Left lung (tissue), 10 donors: ENCODE results near the gene GJB3. TPM values are rescaled to one million over a fixed set of nuclear protein-coding genes. Genes with fewer than 3 reads are reported as not detected.
A peak's percentile ranks its signal among the peaks of the same experiment; 100 is the strongest.

ENCODE experiments used
- ATAC-seq: fragments of 200-7000 bp; cut with Tn5 transposase; one replicate; pipeline ENCODE4 v1.9.1; 2020; ENCODE audit warnings: moderate library complexity
- DNase-seq, 4 donors: peaks; one replicate each; pipeline ENCODE4 v3.0.0-alpha.2; 2013 to 2020
- H3K27ac ChIP-seq, 2 donors: fragments of 200-600 bp; sonication (generic) in 1 of 2; one replicate each; pipeline versions ENCODE4 v1.5.0 to v1.8.0; 2020 to 2021
- H3K27me3 ChIP-seq, 2 donors: fragments of 200-600 bp; sonication (generic) in 1 of 2; one replicate each; pipeline versions ENCODE4 v1.5.0 to v1.8.0; 2020 to 2021
- H3K36me3 ChIP-seq, 2 donors: fragments of 200-600 bp; sonication (generic) in 1 of 2; one replicate each; pipeline versions ENCODE4 v1.5.0 to v1.8.0; 2020 to 2021
- H3K4me1 ChIP-seq, 2 donors: fragments of 200-600 bp; one replicate each; pipeline ENCODE4 v1.8.0; 2021
- H3K4me3 ChIP-seq, 2 donors: fragments of 200-600 bp; sonication (generic) in 1 of 2; one replicate each; pipeline versions ENCODE4 v1.5.0 to v1.8.0; 2020 to 2021; ENCODE audit warnings: mild to moderate bottlenecking in 1 of 2
- H3K9me3 ChIP-seq, 2 donors: fragments of 200-600 bp; sonication (generic) in 1 of 2; one replicate each; pipeline versions ENCODE4 v1.5.0 to v1.8.0; 2020 to 2021
- CTCF ChIP-seq, 2 donors: fragments of 200-600 bp; sonication (generic) in 1 of 2; IDR thresholded peaks; one replicate each; pipeline versions ENCODE4 v1.5.0 to v1.8.0; 2021; ENCODE audit warnings: antibody characterized with exemption in 2 of 2
- intact Hi-C, 2 donors: fragments of 100-400 bp; cut with DNase I; formaldehyde crosslinking; loops; one replicate each; pipeline versions ENCODE4 v1.11.2 to v1.14.2; 2022
- polyA plus RNA-seq, 6 donors: library from polyadenylated mRNA; unstranded; fragments of 120-200 nt; gene quantifications; one replicate each; pipeline ENCODE4 v1.2.1, GENCODE V29; 2013; ENCODE audit not compliant: insufficient read length in 6 of 6
- total RNA-seq, 2 donors: library from RNA; stranded (reverse); fragmentation: NEBNext Ultra II Directional; extraction: Animal tissue kit (Norgen Biotek cat#: 25700); gene quantifications; one replicate each; pipeline ENCODE4 v1.2.1, GENCODE V29; 2021
- donor health status: DM: no; HTN: yes; CAD: no.
- donor health status: DM: no; HTN: no; CAD: no.

The GJB3 gene
- total and polyA plus RNA-seq, 8 donors, result 0.15 to 2.0 (median 0.47) TPM; not detected in 4

- H3K27ac ChIP-seq, result no peak overlapping the region
- no peak for TF ChIP-seq CTCF (IDR thresholded peaks at IDR 0.05)
- no peaks in the 10 kb centered on the region for H3K27me3 ChIP-seq
- intact Hi-C loops, result no loop called here
- H3K36me3 ChIP-seq, result no peaks in the 10 kb centered on the region
- peaks cover 0 to 3% of the 10 kb centered on the region in 2 donors for H3K4me1 ChIP-seq
- DNase-seq (no peak), ATAC-seq (no peak)
- H3K9me3 ChIP-seq, result no peaks in the 10 kb centered on the region
- no peak overlapping the region for H3K4me3 ChIP-seq
These were observed 41.2 kb downstream of the GJB3 start for GRCh38 chr1:34822202-34822601.

- Histone ChIP-seq H3K4me1 (peaks cover 0 to 3% of the 10 kb centered on the region in 2 donors), H3K27me3 (no peaks in the 10 kb centered on the region), H3K27ac (peak overlapping the region in 1 of 2 donors; percentile 5), H3K4me3 (no peak overlapping the region), H3K9me3 (no peaks in the 10 kb centered on the region), H3K36me3 (no peaks in the 10 kb centered on the region)
- TF ChIP-seq CTCF (IDR thresholded peaks at IDR 0.05), result no peak
- DNase-seq (no peak), ATAC-seq (no peak)
- intact Hi-C loops, result no loop called here
These were observed 43.9 kb downstream of the GJB3 start for GRCh38 chr1:34824817-34825454.

- intact Hi-C loops, result no loop called here
- peak in 1 of 4 donors; percentile 16 for DNase-seq
- Histone ChIP-seq H3K27ac (peak overlapping the region in 1 of 2 donors; percentile 5), H3K36me3 (no peaks in the 10 kb centered on the region), H3K4me3 (no peak overlapping the region), H3K27me3 (no peaks in the 10 kb centered on the region), H3K9me3 (no peaks in the 10 kb centered on the region), H3K4me1 (peaks cover 0 to 3% of the 10 kb centered on the region in 2 donors)
- ATAC-seq, result peak; percentile 76
- TF ChIP-seq CTCF (IDR thresholded peaks at IDR 0.05), result no peak
These were observed 44.6 kb downstream of the GJB3 start for GRCh38 chr1:34825455-34826091.

GRCh38 chr1:34827341-34827941 lies 46.4 kb downstream of the GJB3 start:
- Histone ChIP-seq H3K27me3 (no peaks in the 10 kb centered on the region), H3K4me1 (peaks cover 0 to 3% of the 10 kb centered on the region in 2 donors), H3K9me3 (no peaks in the 10 kb centered on the region), H3K27ac (no peak overlapping the region), H3K4me3 (no peak overlapping the region), H3K36me3 (no peaks in the 10 kb centered on the region)
- DNase-seq (no peak), ATAC-seq (no peak)
- no peak for TF ChIP-seq CTCF (IDR thresholded peaks at IDR 0.05)
- intact Hi-C loops, result no loop called here

GRCh38 chr1:34828611-34829010 lies 47.6 kb downstream of the GJB3 start:
- intact Hi-C loops, result no loop called here
- TF ChIP-seq CTCF (IDR thresholded peaks at IDR 0.05), result no peak

More at GRCh38 chr1:34828611-34829010, 47.6 kb downstream of the GJB3 start:
- DNase-seq, result no peak
- H3K27ac ChIP-seq, result no peak overlapping the region
- H3K9me3 ChIP-seq, result no peaks in the 10 kb centered on the region
- H3K4me1 ChIP-seq, result peaks cover 0 to 3% of the 10 kb centered on the region in 2 donors
- ATAC-seq, result no peak
- H3K4me3 ChIP-seq, result no peak overlapping the region
- H3K27me3 ChIP-seq, result no peaks in the 10 kb centered on the region
- no peaks in the 10 kb centered on the region for H3K36me3 ChIP-seq
